D721Med (cell line): Measurements from ENCODE around the gene TRMT112.
"Not testable (repeated sequence)": the region's sequence is repeated elsewhere in the genome, so short reads cannot be mapped to it uniquely, and the experiment has no call there.

Experiments
- DNase-seq: peaks from one replicate; pipeline ENCODE4 v3.0.0; 2011; ENCODE audit warnings: low spot score; ENCODE audit not compliant: insufficient read length
- FAIRE-seq: peaks from 2 replicates; lab custom pipeline; 2011; peaks lifted over from hg19 to GRCh38; lab: Jason Lieb, UNC
- CTCF ChIP-seq: IDR thresholded peaks from 2 replicates; pipeline ENCODE4 v1.5.1; 2012; ENCODE audit warnings: mild to moderate bottlenecking, control low read depth; ENCODE audit not compliant: insufficient read depth; ENCODE audit errors: missing control alignments

Gene TRMT112

GRCh38 chr11:64330888-64331287 is 13.5 kb upstream of the TRMT112 start:
- no peak for TF ChIP-seq CTCF
- no peak for DNase-seq
- no peak for FAIRE-seq

- FAIRE-seq (no peak), DNase-seq (no peak)
- no peak for TF ChIP-seq CTCF
Observed at GRCh38 chr11:64327993-64328392, 10.6 kb upstream of the TRMT112 start.

DNA sequence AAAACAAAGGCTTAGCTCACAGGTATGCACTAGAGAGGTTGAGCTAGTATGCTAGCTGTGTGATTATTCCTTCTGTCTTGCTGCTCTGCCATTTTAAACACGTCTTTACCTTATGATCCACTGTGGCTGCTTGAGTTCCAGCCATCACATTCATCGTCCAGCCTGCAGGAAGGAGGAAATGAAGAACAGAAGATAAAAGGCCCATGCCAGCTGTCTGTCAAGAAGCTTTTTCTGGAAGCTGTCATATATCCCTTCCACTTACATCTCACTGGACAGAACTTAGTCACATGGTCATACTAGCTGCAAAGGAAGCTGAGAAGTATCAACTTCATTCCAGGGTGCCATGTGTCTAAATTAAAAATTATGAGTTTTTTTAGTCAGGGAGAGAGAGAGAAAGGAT is 10.0 kb upstream of the TRMT112 start:
- DNase-seq (no peak), FAIRE-seq (no peak)
- no peak for TF ChIP-seq CTCF

DNA sequence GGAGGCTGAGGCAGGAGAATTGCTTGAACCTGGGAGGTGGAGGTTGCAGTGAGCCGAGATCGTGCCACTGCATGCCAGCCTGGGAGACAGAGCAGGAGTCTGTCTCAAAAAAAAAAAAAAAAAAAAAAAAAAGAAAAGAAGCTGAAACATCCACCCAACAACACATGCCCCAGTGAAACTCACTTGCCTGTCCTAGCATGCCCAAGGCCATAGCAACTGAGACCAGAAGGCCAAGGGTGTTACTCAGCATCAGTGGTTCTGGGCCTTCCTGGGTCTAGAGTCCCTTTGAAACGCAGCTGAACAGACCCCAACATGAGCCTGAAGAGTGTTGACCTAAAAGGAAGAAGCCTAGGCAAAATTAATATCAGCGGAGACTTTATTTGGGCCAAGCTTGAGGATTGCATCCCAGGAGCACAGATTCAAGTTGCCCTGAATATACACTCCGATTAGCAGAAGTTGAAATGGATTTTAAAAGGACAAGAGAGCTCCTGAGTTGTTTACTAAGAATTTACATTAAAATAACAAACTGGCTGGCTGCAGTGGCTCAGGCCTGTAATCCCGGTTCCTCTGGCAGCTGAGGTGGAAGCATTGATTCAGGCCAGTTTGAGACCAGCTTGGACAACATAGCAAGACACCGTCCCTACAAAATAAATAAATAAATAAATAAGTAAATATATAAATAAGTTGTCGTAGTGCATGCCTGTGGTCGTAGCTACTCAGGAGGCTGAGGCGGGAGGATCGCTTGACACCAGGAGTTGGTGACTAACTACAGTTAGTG is 7.5 kb upstream of the TRMT112 start:
- TF ChIP-seq CTCF, result no peak
- no peak for DNase-seq
- FAIRE-seq, result no peak

DNA sequence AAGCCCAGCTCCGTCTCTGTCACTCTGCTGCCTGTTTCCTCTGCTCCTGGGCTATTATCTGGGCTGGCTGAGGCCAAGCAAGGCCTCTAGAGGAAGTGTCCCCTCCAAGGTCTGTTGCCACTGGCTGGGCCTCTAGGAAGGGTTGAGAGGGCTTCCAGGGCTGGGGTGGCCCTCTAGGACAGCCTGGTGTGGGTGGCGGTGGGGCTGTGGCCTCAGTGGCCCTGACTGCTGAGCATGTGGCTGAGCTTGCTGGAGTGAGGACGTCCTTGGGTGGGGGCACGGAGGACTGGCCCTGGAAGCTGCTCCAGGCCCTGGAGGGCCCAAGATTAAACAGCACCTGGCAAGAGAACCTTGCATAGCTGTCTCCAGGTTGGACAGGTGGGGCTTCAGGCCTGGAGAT is 6.6 kb upstream of the TRMT112 start:
- not testable (repeated sequence) for DNase-seq, FAIRE-seq

DNA sequence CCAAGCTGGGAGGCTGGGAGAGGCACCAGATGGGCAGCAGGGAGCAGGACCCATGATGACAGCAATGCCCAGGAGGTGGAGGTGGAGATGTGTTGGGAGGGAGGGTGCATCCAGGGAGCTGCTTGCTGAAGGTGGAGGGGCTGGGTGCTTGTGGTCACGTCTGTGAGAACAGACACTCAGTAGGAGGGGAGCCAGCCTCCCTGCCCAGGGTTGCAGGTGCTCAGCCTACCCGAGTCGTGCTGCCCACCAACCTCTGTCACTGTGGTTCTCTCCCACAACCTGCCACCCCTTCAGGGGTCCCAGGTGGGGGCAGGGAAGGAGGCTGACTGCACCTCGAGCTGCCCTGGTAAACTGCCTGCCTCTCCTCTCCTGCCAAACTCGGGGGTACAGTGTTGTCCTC is 6.0 kb upstream of the TRMT112 start:
- DNase-seq, result no peak
- TF ChIP-seq CTCF, result no peak
- no peak for FAIRE-seq

DNA sequence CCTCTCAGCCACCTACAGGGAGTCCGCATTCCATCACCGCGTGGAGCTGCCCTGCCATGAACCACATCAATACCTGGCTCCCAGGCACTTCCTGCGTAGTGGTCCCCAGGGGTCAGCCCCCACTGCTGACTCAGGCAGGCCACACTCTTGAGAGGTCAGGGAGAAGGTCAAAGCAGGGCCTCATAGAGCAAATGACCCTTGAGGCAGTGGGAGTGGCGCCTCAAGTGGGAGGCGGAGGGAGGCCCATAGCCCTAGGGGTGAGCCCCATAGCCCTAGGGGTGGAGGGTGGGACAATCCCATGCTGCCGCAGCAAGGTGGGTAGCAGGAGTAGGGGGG is 5.5 kb upstream of the TRMT112 start:
- DNase-seq, result no peak
- no peak for FAIRE-seq

More for the DNA sequence above, 5.5 kb upstream of the TRMT112 start:
- TF ChIP-seq CTCF, result no peak
